GM23338 (cell line): Measurements from ENCODE around the gene HAT1. TPM values are rescaled to one million over a fixed set of nuclear protein-coding genes. Genes with fewer than 3 reads are reported as not detected.

Experiments used
- ATAC-seq: fragments of 200-7000 bp; cut with Tn5 transposase; 3 replicates; pipeline ENCODE4 v1.9.1; 2020
- DNase-seq: peaks from one replicate; pipeline ENCODE4 v3.0.0-alpha.2; 2015; ENCODE audit warnings: low spot score
- H2AFZ ChIP-seq: fragments of 200-600 bp; sonication (generic); 2 replicates; pipeline ENCODE4 v1.8.0; 2016; ENCODE audit warnings: antibody characterized with exemption, mild to moderate bottlenecking, moderate library complexity
- H3F3A ChIP-seq: fragments of 200-600 bp; sonication (generic); replicated peaks from 2 replicates; pipeline ENCODE4 v1.8.0; 2017; ENCODE audit warnings: antibody characterized with exemption, mixed run types, low read depth
- H3K27ac ChIP-seq: fragments of 200-600 bp; sonication (generic); 2 replicates; pipeline ENCODE4 v1.6.1; 2016; ENCODE audit warnings: low read depth
- H3K27me3 ChIP-seq: fragments of 200-600 bp; sonication (generic); 2 replicates; pipeline ENCODE4 v1.8.0; 2016; ENCODE audit warnings: mild to moderate bottlenecking, mixed run types, moderate library complexity; ENCODE audit not compliant: insufficient read depth
- H3K36me3 ChIP-seq: fragments of 200-600 bp; sonication (generic); 2 replicates; pipeline ENCODE4 v1.8.0; 2016; ENCODE audit warnings: mild to moderate bottlenecking; ENCODE audit not compliant: insufficient read depth
- H3K4me1 ChIP-seq: fragments of 200-600 bp; sonication (generic); 2 replicates; pipeline ENCODE4 v1.8.0; 2016; ENCODE audit warnings: mild to moderate bottlenecking, moderate library complexity; ENCODE audit not compliant: insufficient read depth
- H3K4me2 ChIP-seq: fragments of 200-600 bp; sonication (generic); 2 replicates; pipeline ENCODE4 v1.7.1; 2017; ENCODE audit warnings: mixed run types
- H3K4me3 ChIP-seq: fragments of 200-600 bp; sonication (generic); 2 replicates; pipeline ENCODE4 v1.6.1; 2016; ENCODE audit warnings: mixed run types
- H3K79me2 ChIP-seq: fragments of 200-600 bp; sonication (generic); replicated peaks from 2 replicates; pipeline ENCODE4 v1.8.0; 2017; ENCODE audit warnings: mild to moderate bottlenecking; ENCODE audit not compliant: insufficient read depth
- H3K9me2 ChIP-seq: fragments of 200-600 bp; sonication (generic); 2 replicates; pipeline ENCODE4 v1.8.0; 2017; ENCODE audit not compliant: insufficient read depth
- H4K20me1 ChIP-seq: fragments of 200-600 bp; sonication (generic); replicated peaks from 2 replicates; pipeline ENCODE4 v1.8.0; 2017; ENCODE audit warnings: mild to moderate bottlenecking; ENCODE audit not compliant: insufficient read depth
- H3K27ac Mint-ChIP-seq: 2 replicates; pipeline ENCODE4 v1.8.0; 2020; ENCODE audit warnings: inconsistent platforms, mild to moderate bottlenecking, moderate library complexity, mixed read lengths
- H3K27me3 Mint-ChIP-seq: 3 replicates; pipeline ENCODE4 v1.8.0; 2022; ENCODE audit warnings: low read depth, mild to moderate bottlenecking, moderate library complexity, mixed read lengths, inconsistent platforms; ENCODE audit not compliant: insufficient read depth, poor library complexity
- H3K36me3 Mint-ChIP-seq: 3 replicates; pipeline ENCODE4 v1.8.0; 2021; ENCODE audit warnings: low read depth, mild to moderate bottlenecking, inconsistent platforms, moderate library complexity, mixed read lengths
- H3K4me1 Mint-ChIP-seq: 3 replicates; pipeline ENCODE4 v1.8.0; 2020; ENCODE audit warnings: mild to moderate bottlenecking, inconsistent platforms, mixed read lengths
- H3K4me3 Mint-ChIP-seq: 3 replicates; pipeline ENCODE4 v1.8.0; 2021; ENCODE audit warnings: moderate library complexity, mild to moderate bottlenecking, inconsistent platforms, mixed read lengths
- H3K9me3 Mint-ChIP-seq: 3 replicates; pipeline ENCODE4 v1.8.0; 2020; ENCODE audit warnings: moderate library complexity, mild to moderate bottlenecking, inconsistent platforms, mixed read lengths
- CREB1 ChIP-seq: fragments of 250-450 bp; sonication (Bioruptor Pico); IDR thresholded peaks from 2 replicates; pipeline ENCODE4 v1.5.0; 2020; ENCODE audit warnings: low read depth, mild to moderate bottlenecking, moderate library complexity
- EZH2 ChIP-seq: fragments of 200-600 bp; sonication (generic); IDR thresholded peaks from one replicate; pipeline ENCODE4 v1.8.0; 2017; ENCODE audit warnings: antibody characterized with exemption, mild to moderate bottlenecking, low read depth; ENCODE audit not compliant: unreplicated experiment
- EZH2phosphoT487 ChIP-seq: fragments of 200-600 bp; sonication (generic); IDR thresholded peaks from one replicate; pipeline ENCODE4 v1.8.1; 2018; ENCODE audit warnings: antibody characterized with exemption; ENCODE audit not compliant: unreplicated experiment
- JUNB ChIP-seq: IDR thresholded peaks from one replicate; pipeline ENCODE4 v1.6.1; 2016; ENCODE audit warnings: antibody characterized with exemption; ENCODE audit not compliant: unreplicated experiment
- POLR2AphosphoS5 ChIP-seq: IDR thresholded peaks from 2 replicates; pipeline ENCODE4 v1.6.1; 2016; ENCODE audit warnings: antibody characterized with exemption, low read depth
- ZNF114 ChIP-seq: fragments of 250-450 bp; sonication (Bioruptor Pico); IDR thresholded peaks from 2 replicates; pipeline ENCODE4 v1.5.0; 2020; ENCODE audit warnings: mild to moderate bottlenecking, moderate library complexity
- ZNF331 ChIP-seq: fragments of 250-450 bp; sonication (Bioruptor Pico); IDR thresholded peaks from 2 replicates; pipeline ENCODE4 v1.5.0; 2020; ENCODE audit warnings: low read depth, mild to moderate bottlenecking, moderate library complexity
- polyA plus RNA-seq: library from polyadenylated mRNA; unstranded; fragments of >200 nt; fragmentation: Nextera tagmentation; extraction: Ambion mirVana; gene quantifications from 2 replicates; pipeline ENCODE4 v1.2.1, GENCODE V29; 2016
- total RNA-seq: library from RNA; depleted of rRNA; stranded (reverse); fragments of >200 nt; shearing (Covaris generic); gene quantifications from 2 replicates; pipeline ENCODE4 v1.2.3, GENCODE V29; 2014
- TF ChIP-seq, protein P1 (sequence below), 2 experiments: fragments of 200-600 bp in 1 of 2; sonication (generic) in 1 of 2; conservative IDR thresholded peaks; 2 replicates each; pipeline versions ENCODE4 v1.5.1 to v1.6.1; 2016 to 2017; ENCODE audit warnings: antibody characterized with exemption in 2 of 2, low read depth in 2 of 2, mild to moderate bottlenecking in 2 of 2, moderate library complexity in 1 of 2
- TF ChIP-seq, protein P2 (sequence below): fragments of 250-450 bp; sonication (Bioruptor Pico); IDR thresholded peaks from 2 replicates; pipeline ENCODE4 v1.5.0; 2020; ENCODE audit warnings: mild to moderate bottlenecking, moderate library complexity
- TF ChIP-seq, protein P3 (sequence below): IDR thresholded peaks from 2 replicates; pipeline ENCODE4 v1.6.1; 2016; ENCODE audit warnings: antibody characterized with exemption
- TF ChIP-seq, protein P4 (sequence below): IDR thresholded peaks from one replicate; pipeline ENCODE4 v1.6.1; 2018; ENCODE audit warnings: antibody characterized with exemption; ENCODE audit not compliant: unreplicated experiment

Gene HAT1
- total and polyA plus RNA-seq, 2 experiments from 2014 or later: 67.2 to 67.5 TPM

DNA sequence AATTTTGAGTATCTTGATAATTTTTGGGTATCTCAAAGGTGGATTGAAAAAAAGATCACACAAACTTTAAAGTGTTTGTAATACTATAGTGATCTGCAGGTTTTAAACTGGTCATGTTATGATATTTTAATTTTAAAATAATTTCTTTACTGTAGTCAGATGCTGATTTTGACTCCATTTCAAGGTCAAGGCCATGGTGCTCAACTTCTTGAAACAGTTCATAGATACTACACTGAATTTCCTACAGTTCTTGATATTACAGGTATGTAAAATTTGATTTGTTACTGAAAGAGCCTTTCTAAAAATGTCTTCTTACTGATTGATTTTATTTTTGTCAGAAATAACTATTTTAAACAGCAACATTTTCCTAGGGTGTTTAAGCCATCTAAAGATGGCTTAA, 44.4 kb downstream of the HAT1 start:
- Mint-ChIP-seq H3K27me3 (no peaks in the 10 kb centered on the region), H3K9me3 (no peaks in the 10 kb centered on the region), H3K4me1 (no peaks in the 10 kb centered on the region), H3K4me3 (no peak overlapping the region), H3K36me3 (peaks cover 21% of the 10 kb centered on the region; the same call in 2 of the 3 replicates), H3K27ac (no peak overlapping the region)
- Histone ChIP-seq H3K27me3 (no peaks in the 10 kb centered on the region), H2AFZ (no peak overlapping the region), H3K36me3 (0 out of 2 replicates have a peak, but pooled peaks cover 12% of the 10 kb centered on the region), H3F3A (no peaks in the 10 kb centered on the region), H3K27ac (no peak overlapping the region), H3K9me2 (no peaks in the 10 kb centered on the region), H3K4me2 (no peak overlapping the region), H3K4me1 (no peaks in the 10 kb centered on the region), H3K79me2 (no peaks in the 10 kb centered on the region), H4K20me1 (0 out of 2 replicates have a peak, but pooled peaks cover 9% of the 10 kb centered on the region), H3K4me3 (no peak overlapping the region)
- ATAC-seq: no peak
- DNase-seq: no peak
- TF ChIP-seq ZNF331 (CRISPR knock-in tag) (no peak), POLR2AphosphoS5 (no peak), EZH2 (no peak), EZH2phosphoT487 (no peak), ZNF114 (CRISPR knock-in tag) (no peak), JUNB (no peak), CREB1 (CRISPR knock-in tag) (no peak)
- TF ChIP-seq, protein P1, sequence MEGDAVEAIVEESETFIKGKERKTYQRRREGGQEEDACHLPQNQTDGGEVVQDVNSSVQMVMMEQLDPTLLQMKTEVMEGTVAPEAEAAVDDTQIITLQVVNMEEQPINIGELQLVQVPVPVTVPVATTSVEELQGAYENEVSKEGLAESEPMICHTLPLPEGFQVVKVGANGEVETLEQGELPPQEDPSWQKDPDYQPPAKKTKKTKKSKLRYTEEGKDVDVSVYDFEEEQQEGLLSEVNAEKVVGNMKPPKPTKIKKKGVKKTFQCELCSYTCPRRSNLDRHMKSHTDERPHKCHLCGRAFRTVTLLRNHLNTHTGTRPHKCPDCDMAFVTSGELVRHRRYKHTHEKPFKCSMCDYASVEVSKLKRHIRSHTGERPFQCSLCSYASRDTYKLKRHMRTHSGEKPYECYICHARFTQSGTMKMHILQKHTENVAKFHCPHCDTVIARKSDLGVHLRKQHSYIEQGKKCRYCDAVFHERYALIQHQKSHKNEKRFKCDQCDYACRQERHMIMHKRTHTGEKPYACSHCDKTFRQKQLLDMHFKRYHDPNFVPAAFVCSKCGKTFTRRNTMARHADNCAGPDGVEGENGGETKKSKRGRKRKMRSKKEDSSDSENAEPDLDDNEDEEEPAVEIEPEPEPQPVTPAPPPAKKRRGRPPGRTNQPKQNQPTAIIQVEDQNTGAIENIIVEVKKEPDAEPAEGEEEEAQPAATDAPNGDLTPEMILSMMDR (conservative IDR thresholded peaks at IDR 0.05; ENCODE audit: low read depth in 2 of 2): no peak
- TF ChIP-seq, protein P2, sequence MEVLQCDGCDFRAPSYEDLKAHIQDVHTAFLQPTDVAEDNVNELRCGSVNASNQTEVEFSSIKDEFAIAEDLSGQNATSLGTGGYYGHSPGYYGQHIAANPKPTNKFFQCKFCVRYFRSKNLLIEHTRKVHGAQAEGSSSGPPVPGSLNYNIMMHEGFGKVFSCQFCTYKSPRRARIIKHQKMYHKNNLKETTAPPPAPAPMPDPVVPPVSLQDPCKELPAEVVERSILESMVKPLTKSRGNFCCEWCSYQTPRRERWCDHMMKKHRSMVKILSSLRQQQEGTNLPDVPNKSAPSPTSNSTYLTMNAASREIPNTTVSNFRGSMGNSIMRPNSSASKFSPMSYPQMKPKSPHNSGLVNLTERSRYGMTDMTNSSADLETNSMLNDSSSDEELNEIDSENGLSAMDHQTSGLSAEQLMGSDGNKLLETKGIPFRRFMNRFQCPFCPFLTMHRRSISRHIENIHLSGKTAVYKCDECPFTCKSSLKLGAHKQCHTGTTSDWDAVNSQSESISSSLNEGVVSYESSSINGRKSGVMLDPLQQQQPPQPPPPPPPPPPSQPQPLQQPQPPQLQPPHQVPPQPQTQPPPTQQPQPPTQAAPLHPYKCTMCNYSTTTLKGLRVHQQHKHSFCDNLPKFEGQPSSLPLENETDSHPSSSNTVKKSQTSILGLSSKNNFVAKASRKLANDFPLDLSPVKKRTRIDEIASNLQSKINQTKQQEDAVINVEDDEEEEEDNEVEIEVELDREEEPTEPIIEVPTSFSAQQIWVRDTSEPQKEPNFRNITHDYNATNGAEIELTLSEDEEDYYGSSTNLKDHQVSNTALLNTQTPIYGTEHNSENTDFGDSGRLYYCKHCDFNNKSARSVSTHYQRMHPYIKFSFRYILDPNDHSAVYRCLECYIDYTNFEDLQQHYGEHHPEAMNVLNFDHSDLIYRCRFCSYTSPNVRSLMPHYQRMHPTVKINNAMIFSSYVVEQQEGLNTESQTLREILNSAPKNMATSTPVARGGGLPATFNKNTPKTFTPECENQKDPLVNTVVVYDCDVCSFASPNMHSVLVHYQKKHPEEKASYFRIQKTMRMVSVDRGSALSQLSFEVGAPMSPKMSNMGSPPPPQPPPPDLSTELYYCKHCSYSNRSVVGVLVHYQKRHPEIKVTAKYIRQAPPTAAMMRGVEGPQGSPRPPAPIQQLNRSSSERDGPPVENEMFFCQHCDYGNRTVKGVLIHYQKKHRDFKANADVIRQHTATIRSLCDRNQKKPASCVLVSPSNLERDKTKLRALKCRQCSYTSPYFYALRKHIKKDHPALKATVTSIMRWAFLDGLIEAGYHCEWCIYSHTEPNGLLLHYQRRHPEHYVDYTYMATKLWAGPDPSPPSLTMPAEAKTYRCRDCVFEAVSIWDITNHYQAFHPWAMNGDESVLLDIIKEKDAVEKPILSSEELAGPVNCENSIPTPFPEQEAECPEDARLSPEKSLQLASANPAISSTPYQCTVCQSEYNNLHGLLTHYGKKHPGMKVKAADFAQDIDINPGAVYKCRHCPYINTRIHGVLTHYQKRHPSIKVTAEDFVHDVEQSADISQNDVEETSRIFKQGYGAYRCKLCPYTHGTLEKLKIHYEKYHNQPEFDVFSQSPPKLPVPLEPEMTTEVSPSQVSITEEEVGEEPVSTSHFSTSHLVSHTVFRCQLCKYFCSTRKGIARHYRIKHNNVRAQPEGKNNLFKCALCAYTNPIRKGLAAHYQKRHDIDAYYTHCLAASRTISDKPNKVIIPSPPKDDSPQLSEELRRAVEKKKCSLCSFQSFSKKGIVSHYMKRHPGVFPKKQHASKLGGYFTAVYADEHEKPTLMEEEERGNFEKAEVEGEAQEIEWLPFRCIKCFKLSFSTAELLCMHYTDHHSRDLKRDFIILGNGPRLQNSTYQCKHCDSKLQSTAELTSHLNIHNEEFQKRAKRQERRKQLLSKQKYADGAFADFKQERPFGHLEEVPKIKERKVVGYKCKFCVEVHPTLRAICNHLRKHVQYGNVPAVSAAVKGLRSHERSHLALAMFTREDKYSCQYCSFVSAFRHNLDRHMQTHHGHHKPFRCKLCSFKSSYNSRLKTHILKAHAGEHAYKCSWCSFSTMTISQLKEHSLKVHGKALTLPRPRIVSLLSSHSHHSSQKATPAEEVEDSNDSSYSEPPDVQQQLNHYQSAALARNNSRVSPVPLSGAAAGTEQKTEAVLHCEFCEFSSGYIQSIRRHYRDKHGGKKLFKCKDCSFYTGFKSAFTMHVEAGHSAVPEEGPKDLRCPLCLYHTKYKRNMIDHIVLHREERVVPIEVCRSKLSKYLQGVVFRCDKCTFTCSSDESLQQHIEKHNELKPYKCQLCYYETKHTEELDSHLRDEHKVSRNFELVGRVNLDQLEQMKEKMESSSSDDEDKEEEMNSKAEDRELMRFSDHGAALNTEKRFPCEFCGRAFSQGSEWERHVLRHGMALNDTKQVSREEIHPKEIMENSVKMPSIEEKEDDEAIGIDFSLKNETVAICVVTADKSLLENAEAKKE (CRISPR knock-in tag): no peak
- TF ChIP-seq, protein P3, sequence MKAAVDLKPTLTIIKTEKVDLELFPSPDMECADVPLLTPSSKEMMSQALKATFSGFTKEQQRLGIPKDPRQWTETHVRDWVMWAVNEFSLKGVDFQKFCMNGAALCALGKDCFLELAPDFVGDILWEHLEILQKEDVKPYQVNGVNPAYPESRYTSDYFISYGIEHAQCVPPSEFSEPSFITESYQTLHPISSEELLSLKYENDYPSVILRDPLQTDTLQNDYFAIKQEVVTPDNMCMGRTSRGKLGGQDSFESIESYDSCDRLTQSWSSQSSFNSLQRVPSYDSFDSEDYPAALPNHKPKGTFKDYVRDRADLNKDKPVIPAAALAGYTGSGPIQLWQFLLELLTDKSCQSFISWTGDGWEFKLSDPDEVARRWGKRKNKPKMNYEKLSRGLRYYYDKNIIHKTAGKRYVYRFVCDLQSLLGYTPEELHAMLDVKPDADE: no peak
- TF ChIP-seq, protein P4, sequence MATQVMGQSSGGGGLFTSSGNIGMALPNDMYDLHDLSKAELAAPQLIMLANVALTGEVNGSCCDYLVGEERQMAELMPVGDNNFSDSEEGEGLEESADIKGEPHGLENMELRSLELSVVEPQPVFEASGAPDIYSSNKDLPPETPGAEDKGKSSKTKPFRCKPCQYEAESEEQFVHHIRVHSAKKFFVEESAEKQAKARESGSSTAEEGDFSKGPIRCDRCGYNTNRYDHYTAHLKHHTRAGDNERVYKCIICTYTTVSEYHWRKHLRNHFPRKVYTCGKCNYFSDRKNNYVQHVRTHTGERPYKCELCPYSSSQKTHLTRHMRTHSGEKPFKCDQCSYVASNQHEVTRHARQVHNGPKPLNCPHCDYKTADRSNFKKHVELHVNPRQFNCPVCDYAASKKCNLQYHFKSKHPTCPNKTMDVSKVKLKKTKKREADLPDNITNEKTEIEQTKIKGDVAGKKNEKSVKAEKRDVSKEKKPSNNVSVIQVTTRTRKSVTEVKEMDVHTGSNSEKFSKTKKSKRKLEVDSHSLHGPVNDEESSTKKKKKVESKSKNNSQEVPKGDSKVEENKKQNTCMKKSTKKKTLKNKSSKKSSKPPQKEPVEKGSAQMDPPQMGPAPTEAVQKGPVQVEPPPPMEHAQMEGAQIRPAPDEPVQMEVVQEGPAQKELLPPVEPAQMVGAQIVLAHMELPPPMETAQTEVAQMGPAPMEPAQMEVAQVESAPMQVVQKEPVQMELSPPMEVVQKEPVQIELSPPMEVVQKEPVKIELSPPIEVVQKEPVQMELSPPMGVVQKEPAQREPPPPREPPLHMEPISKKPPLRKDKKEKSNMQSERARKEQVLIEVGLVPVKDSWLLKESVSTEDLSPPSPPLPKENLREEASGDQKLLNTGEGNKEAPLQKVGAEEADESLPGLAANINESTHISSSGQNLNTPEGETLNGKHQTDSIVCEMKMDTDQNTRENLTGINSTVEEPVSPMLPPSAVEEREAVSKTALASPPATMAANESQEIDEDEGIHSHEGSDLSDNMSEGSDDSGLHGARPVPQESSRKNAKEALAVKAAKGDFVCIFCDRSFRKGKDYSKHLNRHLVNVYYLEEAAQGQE: no peak
